GM18511 (cell line): ENCODE measurements around the gene RNF223.
"Not testable (repeated sequence)": the region's sequence is repeated elsewhere in the genome, so short reads cannot be mapped to it uniquely, and the experiment has no call there.

Experiments used
- ATAC-seq: cut with Tn5 transposase; IDR thresholded peaks from one replicate; pipeline ENCODE4 v1.9.1; 2021; ENCODE audit warnings: mild to moderate bottlenecking, moderate library complexity; ENCODE audit not compliant: unreplicated experiment

RNF223 gene

GRCh38 chr1:1088029-1088800, 14.1 kb upstream of the RNF223 start:
- no peak for ATAC-seq

- ATAC-seq: no peak
These were observed 13.4 kb upstream of the RNF223 start for GRCh38 chr1:1087351-1088028.

- no peak for ATAC-seq
These were observed 12.8 kb upstream of the RNF223 start for GRCh38 chr1:1086911-1087341.

DNA sequence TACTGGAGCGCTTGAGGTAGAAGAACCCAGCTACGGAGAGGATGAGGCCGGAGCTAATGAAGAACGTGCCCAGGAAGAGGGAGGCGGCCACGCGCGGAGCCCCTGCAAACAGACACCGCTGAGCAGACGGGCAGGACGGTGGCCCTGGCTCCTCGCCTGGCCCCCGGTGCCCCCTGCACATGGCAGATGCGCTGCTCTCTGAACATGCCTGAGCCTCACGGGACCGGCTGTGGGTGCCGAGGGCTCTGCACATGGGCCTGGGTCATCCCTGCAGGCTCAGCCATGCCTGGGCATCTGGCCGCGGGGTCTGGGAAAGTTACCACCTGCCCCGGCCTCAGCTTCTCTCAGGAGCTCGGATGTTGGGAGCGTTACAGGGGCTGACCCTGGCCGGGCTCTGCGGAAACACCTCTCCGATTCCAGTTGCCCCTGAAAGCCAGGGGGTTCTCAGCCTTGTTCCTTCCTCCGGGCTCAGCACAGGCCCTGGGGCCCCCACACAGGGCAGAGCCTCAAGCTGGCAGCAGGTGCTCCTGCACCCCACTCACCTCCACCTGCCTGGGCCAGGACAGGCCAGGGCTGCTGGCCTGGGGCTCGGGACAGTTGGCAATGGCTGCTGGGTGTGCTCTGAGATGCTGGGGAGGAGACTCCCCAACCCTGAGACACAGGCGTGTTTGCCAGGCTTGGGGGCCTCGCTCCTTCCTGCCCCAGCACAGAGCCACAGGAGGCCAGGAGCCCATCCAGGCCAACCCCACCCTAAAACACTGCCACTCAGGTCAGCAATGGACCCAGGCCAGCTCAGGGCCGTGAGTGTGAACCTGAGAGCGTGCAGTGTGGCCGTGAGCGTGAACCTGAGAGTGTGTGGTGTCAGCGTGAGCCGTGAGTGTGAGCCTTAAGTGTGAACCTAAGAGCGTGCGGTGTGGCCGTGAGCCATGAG, 12.1 kb upstream of the RNF223 start:
- ATAC-seq: no peak

GRCh38 chr1:1085171-1085841, 11.2 kb upstream of the RNF223 start:
- no peak for ATAC-seq

DNA sequence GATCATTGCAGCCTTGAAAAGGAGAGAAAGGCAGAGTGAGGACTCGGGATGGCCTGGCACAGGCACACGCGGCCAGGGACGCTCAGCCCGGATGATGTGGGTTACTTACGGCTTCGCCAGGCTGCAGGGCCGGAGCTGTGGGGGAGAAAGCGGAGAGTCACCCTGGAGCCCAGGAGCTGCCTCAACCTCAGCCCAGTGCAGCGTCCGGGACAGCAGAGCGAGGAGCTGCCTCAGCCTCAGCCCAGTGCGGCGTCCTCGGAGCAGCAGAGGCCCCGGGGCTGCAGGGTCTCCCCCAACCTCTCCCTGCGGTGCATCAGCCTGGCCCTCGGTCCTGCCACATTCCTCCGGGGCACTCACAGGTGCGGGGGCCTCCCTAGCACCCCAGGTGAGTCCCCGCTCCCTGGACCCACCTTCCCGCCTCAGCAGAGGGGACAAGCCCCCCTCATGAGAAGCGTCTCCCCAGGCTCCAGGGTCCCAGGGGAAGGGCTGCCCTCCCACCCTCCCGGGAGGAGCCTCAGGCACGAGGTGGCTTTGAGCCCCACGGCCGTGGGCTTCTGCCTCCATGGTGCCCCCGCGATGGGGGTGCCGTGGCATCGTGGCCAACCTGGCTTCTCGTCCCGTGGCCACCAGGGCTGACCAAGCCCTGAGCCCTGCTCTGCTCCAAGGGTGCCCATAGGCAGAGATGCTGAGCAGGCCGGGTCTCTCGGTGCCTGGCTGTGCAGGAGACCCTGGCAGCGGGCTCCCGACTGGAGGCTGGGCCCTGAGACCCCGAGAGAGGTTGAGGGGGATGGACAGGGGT, 10.5 kb upstream of the RNF223 start:
- ATAC-seq: no peak

GRCh38 chr1:1083416-1084371, 9.6 kb upstream of the RNF223 start:
- no peak for ATAC-seq

- ATAC-seq: no peak
These were observed 8.8 kb upstream of the RNF223 start for GRCh38 chr1:1082776-1083415.

GRCh38 chr1:1082239-1082775, 8.2 kb upstream of the RNF223 start:
- no peak for ATAC-seq

- no peak for ATAC-seq
These were observed 7.5 kb upstream of the RNF223 start for GRCh38 chr1:1081311-1082238.

- no peak for ATAC-seq
These were observed 6.8 kb upstream of the RNF223 start for GRCh38 chr1:1080951-1081310.

- ATAC-seq: no peak
These were observed 6.1 kb upstream of the RNF223 start for GRCh38 chr1:1080122-1080757.

DNA sequence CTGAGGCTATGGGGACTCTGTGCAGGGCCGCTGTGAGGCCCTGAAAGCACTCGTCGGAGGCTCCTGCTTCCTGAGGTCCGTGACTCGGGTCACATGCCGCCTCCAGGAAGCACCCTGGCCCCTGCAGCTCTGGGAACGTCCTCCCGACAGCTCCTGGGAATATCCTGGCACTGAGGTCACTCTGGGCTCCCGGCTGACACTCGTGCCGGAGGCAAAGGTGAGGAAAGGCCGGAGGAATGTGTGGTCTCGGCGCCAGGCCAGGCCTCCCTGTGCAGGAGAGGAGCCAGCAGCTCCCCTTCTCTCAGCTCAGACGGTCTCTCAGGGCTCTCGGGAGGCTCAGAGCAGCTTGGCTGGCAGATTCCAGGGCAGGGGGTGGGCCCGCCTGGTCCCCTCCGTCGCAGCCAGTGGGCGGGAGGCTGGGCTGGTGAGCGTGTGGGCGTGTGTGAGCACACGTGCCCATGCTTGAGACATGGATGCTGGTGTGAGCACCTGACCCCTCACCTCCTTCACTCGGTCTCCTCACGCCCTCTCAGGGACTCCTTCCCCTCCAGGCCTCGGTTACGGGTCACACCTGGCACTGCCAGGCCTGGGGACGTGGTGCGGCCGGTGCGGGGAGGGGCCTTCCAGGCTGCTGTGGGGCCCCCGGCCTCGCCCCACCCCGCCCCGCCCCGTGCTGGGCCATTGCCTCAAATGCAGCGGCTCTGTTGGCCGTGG, 5.5 kb upstream of the RNF223 start:
- no peak for ATAC-seq

DNA sequence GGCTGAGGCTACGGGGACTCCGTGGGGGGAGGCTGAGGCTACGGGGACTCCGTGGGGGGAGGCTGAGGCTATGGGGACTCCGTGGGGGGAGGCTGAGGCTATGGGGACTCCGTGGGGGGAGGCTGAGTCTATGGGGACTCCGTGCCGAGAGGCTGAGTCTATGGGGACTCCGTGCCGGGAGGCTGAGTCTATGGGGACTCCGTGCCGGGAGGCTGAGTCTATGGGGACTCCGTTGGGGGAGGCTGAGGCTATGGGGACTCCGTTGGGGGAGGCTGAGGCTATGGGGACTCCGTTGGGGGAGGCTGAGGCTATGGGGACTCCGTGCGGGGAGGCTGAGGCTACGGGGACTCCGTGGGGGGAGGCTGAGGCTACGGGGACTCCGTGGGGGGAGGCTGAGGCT, 3.3 kb upstream of the RNF223 start:
- not testable (repeated sequence) for ATAC-seq

DNA sequence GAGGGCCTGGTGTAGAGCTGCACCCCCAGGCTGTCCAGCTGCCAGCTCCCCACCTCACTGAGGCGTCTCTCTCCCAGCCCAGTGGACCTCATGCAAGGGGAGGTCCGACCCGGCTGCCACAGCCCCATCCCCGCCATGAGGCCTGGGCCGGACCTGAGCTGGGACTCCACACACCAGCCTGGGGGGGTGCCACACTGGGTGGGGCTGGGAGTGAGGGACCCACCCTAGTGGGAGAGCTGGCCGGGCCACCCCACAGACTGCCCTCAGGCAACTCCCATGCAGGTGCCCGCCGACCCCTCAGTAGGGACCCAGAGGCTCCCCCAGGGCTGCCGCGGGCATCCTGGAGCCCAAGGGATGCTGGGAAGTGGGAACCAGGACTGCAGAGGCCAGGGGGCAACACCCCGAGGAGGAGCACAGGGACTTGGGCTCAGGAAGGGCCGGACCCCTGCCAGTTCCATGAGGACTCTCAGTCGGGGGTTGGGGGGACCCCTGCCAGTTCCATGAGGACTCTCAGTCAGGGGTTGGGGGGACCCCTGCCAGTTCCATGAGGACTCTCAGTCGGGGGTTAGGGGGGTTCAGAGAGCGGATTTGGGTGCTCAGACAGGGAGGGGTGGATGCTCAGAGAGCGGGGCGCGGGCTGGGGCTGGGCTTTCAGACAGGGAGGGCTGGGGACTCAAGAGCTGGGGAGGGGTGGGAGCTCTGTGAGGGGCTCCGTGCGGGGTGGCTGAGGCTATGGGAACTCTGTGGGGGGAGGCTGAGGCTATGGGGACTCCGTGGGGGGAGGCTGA, 1.2 kb upstream of the RNF223 start:
- no peak for ATAC-seq
